Breast epithelium (tissue), 4 donors: ENCODE results near the gene CLEC12A. TPM values are rescaled to one million over a fixed set of nuclear protein-coding genes. Genes with fewer than 3 reads are reported as not detected.
"Not testable (repeated sequence)": the region's sequence is repeated elsewhere in the genome, so short reads cannot be mapped to it uniquely, and the experiment has no call there.

Source experiments
- DNase-seq, 2 donors: peaks; one replicate each; pipeline ENCODE4 v3.0.0-alpha.2; 2019; ENCODE audit warnings: low spot score in 2 of 2
- H3K27ac ChIP-seq, 2 donors: fragments of 200-600 bp; sonication (generic) in 1 of 2; one replicate each; pipeline ENCODE4 v1.5.1; 2016 to 2019; ENCODE audit warnings: mild to moderate bottlenecking in 1 of 2
- H3K27me3 ChIP-seq, 2 donors: fragments of 200-600 bp; sonication (generic) in 1 of 2; one replicate each; pipeline versions ENCODE4 v1.5.1 to v1.6.0; 2017 to 2019; ENCODE audit warnings: control low read depth in 1 of 2, mild to moderate bottlenecking in 1 of 2
- H3K36me3 ChIP-seq: fragments of 200-600 bp; one replicate; pipeline ENCODE4 v1.5.1; 2019
- H3K4me1 ChIP-seq, 2 donors: fragments of 200-600 bp; sonication (generic); one replicate each; pipeline ENCODE4 v1.5.1; 2016 to 2019; ENCODE audit warnings: control low read depth in 1 of 2
- H3K4me3 ChIP-seq, 3 donors: fragments of 200-600 bp; sonication (generic); 1 replicate in 2 of 3; 2 replicates in 1 of 3; pipeline ENCODE4 v1.5.1; 2016 to 2019; ENCODE audit warnings: mild to moderate bottlenecking in 3 of 3, moderate library complexity in 2 of 3
- H3K9me3 ChIP-seq, 2 donors: fragments of 200-600 bp; sonication (generic) in 1 of 2; one replicate each; pipeline ENCODE4 v1.5.1; 2016 to 2019; ENCODE audit warnings: control low read depth in 1 of 2
- POLR2A ChIP-seq: fragments of 450-650 bp; IDR thresholded peaks from one replicate; pipeline ENCODE4 v1.6.1; 2016; ENCODE audit warnings: antibody characterized with exemption, mild to moderate bottlenecking, moderate library complexity
- POLR2AphosphoS5 ChIP-seq, 3 donors: sonication (generic); formaldehyde crosslinking; IDR thresholded peaks; one replicate each; pipeline ENCODE4 v1.6.1; 2017; ENCODE audit warnings: antibody characterized with exemption in 3 of 3
- intact Hi-C: fragments of 100-400 bp; cut with DNase I; formaldehyde crosslinking; loops from one replicate; pipeline ENCODE4 v1.15.1; 2023; ENCODE audit warnings: low total_unique reads
- total RNA-seq, 3 donors: library from RNA; depleted of rRNA; stranded (reverse); fragments of >200 nt; gene quantifications; one replicate each; pipeline ENCODE4 v1.1.0, GENCODE V29; 2016
- TF ChIP-seq, protein P1 (sequence below), 3 donors: fragments of 450-650 bp; IDR thresholded peaks; one replicate each; pipeline ENCODE4 v1.5.1; 2016 to 2017; ENCODE audit warnings: antibody characterized with exemption in 3 of 3, mild to moderate bottlenecking in 3 of 3, moderate library complexity in 3 of 3

CLEC12A gene
- total RNA-seq, 3 donors from 2014 or later = 1.6 to 1.9 TPM; not detected in 1

- Histone ChIP-seq H3K4me1 (no peaks in the 10 kb centered on the region), H3K36me3 (no peaks in the 10 kb centered on the region), H3K4me3 (no peak overlapping the region), H3K27ac (no peak overlapping the region), H3K27me3 (no peaks in the 10 kb centered on the region), H3K9me3 (no peaks in the 10 kb centered on the region)
- no peak for TF ChIP-seq POLR2A
- no peak for TF ChIP-seq POLR2AphosphoS5 (IDR thresholded peaks at IDR 0.05)
- TF ChIP-seq, protein P1, sequence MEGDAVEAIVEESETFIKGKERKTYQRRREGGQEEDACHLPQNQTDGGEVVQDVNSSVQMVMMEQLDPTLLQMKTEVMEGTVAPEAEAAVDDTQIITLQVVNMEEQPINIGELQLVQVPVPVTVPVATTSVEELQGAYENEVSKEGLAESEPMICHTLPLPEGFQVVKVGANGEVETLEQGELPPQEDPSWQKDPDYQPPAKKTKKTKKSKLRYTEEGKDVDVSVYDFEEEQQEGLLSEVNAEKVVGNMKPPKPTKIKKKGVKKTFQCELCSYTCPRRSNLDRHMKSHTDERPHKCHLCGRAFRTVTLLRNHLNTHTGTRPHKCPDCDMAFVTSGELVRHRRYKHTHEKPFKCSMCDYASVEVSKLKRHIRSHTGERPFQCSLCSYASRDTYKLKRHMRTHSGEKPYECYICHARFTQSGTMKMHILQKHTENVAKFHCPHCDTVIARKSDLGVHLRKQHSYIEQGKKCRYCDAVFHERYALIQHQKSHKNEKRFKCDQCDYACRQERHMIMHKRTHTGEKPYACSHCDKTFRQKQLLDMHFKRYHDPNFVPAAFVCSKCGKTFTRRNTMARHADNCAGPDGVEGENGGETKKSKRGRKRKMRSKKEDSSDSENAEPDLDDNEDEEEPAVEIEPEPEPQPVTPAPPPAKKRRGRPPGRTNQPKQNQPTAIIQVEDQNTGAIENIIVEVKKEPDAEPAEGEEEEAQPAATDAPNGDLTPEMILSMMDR (IDR thresholded peaks at IDR 0.05) = no peak
- intact Hi-C loops = loop anchor here (5.0 kb wide), 1 partner anchor 189 kb away; no protein-coding TSS in a partner anchor
- no peak for DNase-seq
These were observed 22.5 kb upstream of the CLEC12A start for GRCh38 chr12:9948606-9949296.

DNA sequence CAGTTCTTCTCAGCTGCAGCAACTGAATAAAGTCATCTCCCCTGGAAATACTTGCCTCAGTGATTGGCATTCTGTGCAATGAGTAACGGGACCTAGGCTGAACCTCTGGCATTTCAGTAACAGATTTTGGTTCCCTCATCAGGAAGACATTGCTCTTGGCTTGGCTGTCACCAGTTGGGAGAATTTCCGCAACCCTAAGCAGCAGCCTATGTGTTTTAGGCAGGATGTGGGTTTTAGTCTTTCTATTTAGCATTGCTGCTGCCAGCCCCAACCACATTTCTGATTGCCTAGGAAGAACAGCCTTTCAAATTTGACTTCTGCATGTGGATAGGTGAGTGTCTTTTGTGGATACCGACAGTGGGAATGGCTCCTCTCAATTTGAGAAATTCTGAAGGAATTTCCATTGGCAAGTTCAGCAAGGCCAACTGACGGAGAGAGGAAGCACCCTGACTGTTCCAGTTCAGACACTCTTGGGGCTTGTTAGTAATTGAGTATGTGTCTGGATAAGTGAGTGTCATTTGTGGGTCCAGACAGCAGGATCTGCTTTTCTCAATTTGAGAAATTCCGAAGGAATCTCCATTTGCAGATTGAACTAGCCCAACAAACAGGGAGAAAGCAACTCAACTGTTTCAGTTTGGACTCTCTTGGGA is 20.1 kb upstream of the CLEC12A start:
- Histone ChIP-seq H3K4me3 (no peak overlapping the region), H3K4me1 (no peaks in the 10 kb centered on the region), H3K9me3 (no peaks in the 10 kb centered on the region), H3K36me3 (no peaks in the 10 kb centered on the region), H3K27ac (no peak overlapping the region), H3K27me3 (no peaks in the 10 kb centered on the region)
- TF ChIP-seq, protein P1 (IDR thresholded peaks at IDR 0.05) = no peak
- TF ChIP-seq POLR2A (no peak), POLR2AphosphoS5 (IDR thresholded peaks at IDR 0.05) (no peak)
- intact Hi-C loops = no loop called here
- no peak for DNase-seq

- H3K4me3 ChIP-seq, DNase-seq, H3K27ac ChIP-seq, H3K27me3 ChIP-seq, H3K4me1 ChIP-seq, H3K9me3 ChIP-seq, H3K36me3 ChIP-seq, intact Hi-C loops: not testable (repeated sequence)
These were observed 18.1 kb upstream of the CLEC12A start for GRCh38 chr12:9952954-9953729.

DNA sequence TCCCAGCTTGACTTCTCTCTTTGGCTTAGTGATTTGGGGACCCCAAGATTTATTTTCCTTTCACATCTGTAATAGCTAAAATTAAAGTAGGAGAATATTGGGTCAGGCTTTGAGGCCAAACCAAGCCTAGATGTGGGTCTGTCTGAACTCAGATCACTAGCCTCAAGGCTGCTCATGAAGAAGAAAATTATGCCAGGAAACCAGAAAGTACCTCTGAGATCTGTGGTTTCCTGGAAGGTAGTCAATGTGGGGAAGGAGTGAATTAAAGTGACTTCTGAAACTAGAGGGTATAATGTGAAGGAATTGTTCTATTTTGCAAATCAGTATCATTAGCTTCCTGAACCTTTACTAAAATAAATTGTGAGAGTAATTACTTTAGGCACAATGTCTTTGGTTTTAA is 13.4 kb upstream of the CLEC12A start:
- H3K4me3 ChIP-seq = no peak overlapping the region
- H3K36me3 ChIP-seq = no peaks in the 10 kb centered on the region
- H3K27me3 ChIP-seq = no peaks in the 10 kb centered on the region
- no peak overlapping the region for H3K27ac ChIP-seq
- intact Hi-C loops = no loop called here
- TF ChIP-seq POLR2AphosphoS5 (IDR thresholded peaks at IDR 0.05) (no peak), POLR2A (no peak)
- TF ChIP-seq, protein P1 (IDR thresholded peaks at IDR 0.05) = no peak
- H3K9me3 ChIP-seq = no peaks in the 10 kb centered on the region
- no peaks in the 10 kb centered on the region for H3K4me1 ChIP-seq
- DNase-seq = no peak

DNA sequence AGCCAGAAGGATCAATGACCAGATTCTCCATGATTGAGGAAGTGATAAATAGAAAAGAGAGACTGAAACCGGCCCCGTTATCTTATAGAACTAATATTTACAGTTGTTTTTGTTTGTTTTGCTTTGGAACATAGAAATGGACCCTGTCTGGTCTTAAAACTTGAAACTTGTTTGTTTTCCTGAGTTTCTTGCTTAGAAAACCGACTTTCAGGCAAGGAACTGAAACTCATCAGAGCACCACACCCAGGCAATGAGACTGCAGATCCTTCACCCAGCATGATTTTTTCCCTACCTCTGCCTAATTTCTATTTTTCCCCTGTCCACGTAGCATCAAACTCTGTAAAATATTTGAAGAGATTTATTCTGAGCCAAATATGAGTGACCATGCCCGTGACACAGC is 10.6 kb upstream of the CLEC12A start:
- no peaks in the 10 kb centered on the region for H3K36me3 ChIP-seq
- no peak for DNase-seq
- TF ChIP-seq, protein P1 (IDR thresholded peaks at IDR 0.05) = no peak
- TF ChIP-seq POLR2A (no peak), POLR2AphosphoS5 (IDR thresholded peaks at IDR 0.05) (no peak)
- H3K4me1 ChIP-seq = no peaks in the 10 kb centered on the region
- H3K27me3 ChIP-seq = no peaks in the 10 kb centered on the region
- no peaks in the 10 kb centered on the region for H3K9me3 ChIP-seq
- H3K27ac ChIP-seq = no peak overlapping the region
- H3K4me3 ChIP-seq = no peak overlapping the region
- intact Hi-C loops = no loop called here
